ENCODE measurements around the gene TMEM51. TPM values are rescaled to one million over a fixed set of nuclear protein-coding genes. Genes with fewer than 3 reads are reported as not detected.

Gene TMEM51
- total RNA-seq, 1 experiment from 2014 or later, result 10.4 TPM

GRCh38 chr1:15207031-15207828 lies 53.7 kb downstream of the TMEM51 start (continued):
- peak; percentile 55 for TF ChIP-seq MAX (CRISPR knock-in tag; IDR thresholded peaks at IDR 0.05)
- TF ChIP-seq CDX4 (CRISPR knock-in tag; IDR thresholded peaks at IDR 0.05; ENCODE audit: borderline replicate concordance), result no peak
- no peak for TF ChIP-seq IRF2 (CRISPR knock-in tag; IDR thresholded peaks at IDR 0.05; ENCODE audit: borderline replicate concordance, low read depth)
- no peak for TF ChIP-seq CBFB (CRISPR knock-in tag; IDR thresholded peaks at IDR 0.05; ENCODE audit: low read depth)
- TF ChIP-seq EMX1 (CRISPR knock-in tag; IDR thresholded peaks at IDR 0.05), result no peak
- TF ChIP-seq PREB (CRISPR knock-in tag; IDR thresholded peaks at IDR 0.05; ENCODE audit: borderline replicate concordance), result no peak
- no peak for TF ChIP-seq CTCF (IDR thresholded peaks at IDR 0.05)
- TF ChIP-seq USF2 (CRISPR knock-in tag; IDR thresholded peaks at IDR 0.05), result peak; percentile 94
- no peak for TF ChIP-seq ZNF416 (CRISPR knock-in tag; IDR thresholded peaks at IDR 0.05)

- ATAC-seq (no peak), DNase-seq (ENCODE audit: low spot score) (no peak)
- H3K36me3 Mint-ChIP-seq, result no peaks in the 10 kb centered on the region
- ChIA-PET CTCF (interaction anchor here (1.3 to 2.0 kb wide), 2 partner anchors 47 to 54 kb away, joined by 3 to 5 read pairs; partner anchors contain the start of gene TMEM51), POLR2A (no interaction called here)
- H3K27ac Mint-ChIP-seq, result peak overlapping the region; percentile 98
- no peaks in the 10 kb centered on the region for H3K9me3 Mint-ChIP-seq
- H3K4me1 Mint-ChIP-seq, result peaks cover 62% of the 10 kb centered on the region
- H3K4me3 Mint-ChIP-seq, result peak overlapping the region; percentile 62
- H3K27me3 Mint-ChIP-seq (ENCODE audit: low read depth), result no peaks in the 10 kb centered on the region
- no peak for TF ChIP-seq SP1 (CRISPR knock-in tag; conservative IDR thresholded peaks at IDR 0.05)
- TF ChIP-seq STAT6 (CRISPR knock-in tag; conservative IDR thresholded peaks at IDR 0.05; ENCODE audit: low read depth), result no peak
- no peak for TF ChIP-seq ZNF121 (CRISPR knock-in tag; IDR thresholded peaks at IDR 0.05)
- TF ChIP-seq NR2C2 (CRISPR knock-in tag; IDR thresholded peaks at IDR 0.05), result no peak
- TF ChIP-seq CTCF (IDR thresholded peaks at IDR 0.05), result no peak
- no peak for TF ChIP-seq ZNF423 (CRISPR knock-in tag; IDR thresholded peaks at IDR 0.05)
- TF ChIP-seq ATF6 (CRISPR knock-in tag; IDR thresholded peaks at IDR 0.05), result no peak
- TF ChIP-seq AFF4 (CRISPR knock-in tag; IDR thresholded peaks at IDR 0.05; ENCODE audit: borderline replicate concordance), result no peak
- TF ChIP-seq ZNF416 (CRISPR knock-in tag; IDR thresholded peaks at IDR 0.05), result no peak
Measured at GRCh38 chr1:15207829-15208429, 54.4 kb downstream of the TMEM51 start.
